Breast epithelium (tissue), 4 donors: Measurements from ENCODE around the gene FCHSD2. TPM values are rescaled to one million over a fixed set of nuclear protein-coding genes. Genes with fewer than 3 reads are reported as not detected.

Experiments used
- DNase-seq, 2 donors: peaks; one replicate each; pipeline ENCODE4 v3.0.0-alpha.2; 2019; ENCODE audit warnings: low spot score in 2 of 2
- H3K27ac ChIP-seq, 2 donors: fragments of 200-600 bp; sonication (generic) in 1 of 2; one replicate each; pipeline ENCODE4 v1.5.1; 2016 to 2019; ENCODE audit warnings: mild to moderate bottlenecking in 1 of 2
- H3K27me3 ChIP-seq, 2 donors: fragments of 200-600 bp; sonication (generic) in 1 of 2; one replicate each; pipeline versions ENCODE4 v1.5.1 to v1.6.0; 2017 to 2019; ENCODE audit warnings: control low read depth in 1 of 2, mild to moderate bottlenecking in 1 of 2
- H3K36me3 ChIP-seq: fragments of 200-600 bp; one replicate; pipeline ENCODE4 v1.5.1; 2019
- H3K4me1 ChIP-seq, 2 donors: fragments of 200-600 bp; sonication (generic); one replicate each; pipeline ENCODE4 v1.5.1; 2016 to 2019; ENCODE audit warnings: control low read depth in 1 of 2
- H3K4me3 ChIP-seq, 3 donors: fragments of 200-600 bp; sonication (generic); 1 replicate in 2 of 3; 2 replicates in 1 of 3; pipeline ENCODE4 v1.5.1; 2016 to 2019; ENCODE audit warnings: mild to moderate bottlenecking in 3 of 3, moderate library complexity in 2 of 3
- H3K9me3 ChIP-seq, 2 donors: fragments of 200-600 bp; sonication (generic) in 1 of 2; one replicate each; pipeline ENCODE4 v1.5.1; 2016 to 2019; ENCODE audit warnings: control low read depth in 1 of 2
- CTCF ChIP-seq, 3 donors: fragments of 450-650 bp; IDR thresholded peaks; one replicate each; pipeline ENCODE4 v1.5.1; 2016 to 2017; ENCODE audit warnings: antibody characterized with exemption in 3 of 3, mild to moderate bottlenecking in 3 of 3, moderate library complexity in 3 of 3
- POLR2A ChIP-seq: fragments of 450-650 bp; IDR thresholded peaks from one replicate; pipeline ENCODE4 v1.6.1; 2016; ENCODE audit warnings: antibody characterized with exemption, mild to moderate bottlenecking, moderate library complexity
- POLR2AphosphoS5 ChIP-seq, 3 donors: sonication (generic); formaldehyde crosslinking; IDR thresholded peaks; one replicate each; pipeline ENCODE4 v1.6.1; 2017; ENCODE audit warnings: antibody characterized with exemption in 3 of 3
- intact Hi-C: fragments of 100-400 bp; cut with DNase I; formaldehyde crosslinking; loops from one replicate; pipeline ENCODE4 v1.15.1; 2023; ENCODE audit warnings: low total_unique reads
- total RNA-seq, 3 donors: library from RNA; depleted of rRNA; stranded (reverse); fragments of >200 nt; gene quantifications; one replicate each; pipeline ENCODE4 v1.1.0, GENCODE V29; 2016

The FCHSD2 gene
- total RNA-seq, 3 donors from 2014 or later: 15.5 to 23.4 (median 19.0) TPM

GRCh38 chr11:72969894-72970335 lies 172.2 kb downstream of the FCHSD2 start:
- Histone ChIP-seq H3K36me3 (no peaks in the 10 kb centered on the region), H3K27ac (no peak overlapping the region), H3K4me1 (no peaks in the 10 kb centered on the region), H3K27me3 (no peaks in the 10 kb centered on the region), H3K9me3 (no peaks in the 10 kb centered on the region), H3K4me3 (no peak overlapping the region)
- TF ChIP-seq POLR2A (no peak), POLR2AphosphoS5 (IDR thresholded peaks at IDR 0.05) (no peak)
- intact Hi-C loops: no loop called here
- no peak for DNase-seq

DNA sequence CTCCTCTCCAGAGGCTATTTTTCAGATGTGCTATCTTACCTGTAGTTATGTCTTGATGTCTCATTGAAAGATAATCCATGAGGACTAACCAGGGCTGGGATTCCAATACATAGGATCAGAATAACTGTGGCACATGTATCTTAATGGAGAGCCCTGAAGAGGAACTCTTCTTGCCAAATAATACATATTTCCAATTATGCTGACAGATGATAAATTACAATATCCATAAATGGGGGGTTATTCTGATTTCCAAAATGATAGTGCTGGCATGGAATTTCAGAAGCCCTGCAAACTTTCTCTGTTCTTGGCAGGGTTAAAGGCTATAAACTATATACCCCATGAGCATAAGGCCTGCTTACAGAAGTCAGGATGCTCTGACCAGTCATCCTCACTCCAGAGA lies 173.7 kb downstream of the FCHSD2 start:
- H3K9me3 ChIP-seq: no peaks in the 10 kb centered on the region
- intact Hi-C loops: no loop called here
- H3K27ac ChIP-seq: no peak overlapping the region
- DNase-seq: no peak
- no peak for TF ChIP-seq CTCF (IDR thresholded peaks at IDR 0.05)
- TF ChIP-seq POLR2AphosphoS5 (IDR thresholded peaks at IDR 0.05): no peak
- TF ChIP-seq POLR2A: no peak
- no peaks in the 10 kb centered on the region for H3K4me1 ChIP-seq
- H3K27me3 ChIP-seq: no peaks in the 10 kb centered on the region
- H3K4me3 ChIP-seq: no peak overlapping the region
- no peaks in the 10 kb centered on the region for H3K36me3 ChIP-seq

GRCh38 chr11:72965672-72966071 lies 176.4 kb downstream of the FCHSD2 start:
- H3K27me3 ChIP-seq: no peaks in the 10 kb centered on the region
- H3K36me3 ChIP-seq: no peaks in the 10 kb centered on the region
- no peak overlapping the region for H3K4me3 ChIP-seq
- TF ChIP-seq POLR2A: no peak
- no peak for TF ChIP-seq POLR2AphosphoS5 (IDR thresholded peaks at IDR 0.05)
- TF ChIP-seq CTCF (IDR thresholded peaks at IDR 0.05): no peak
- no peak for DNase-seq
- H3K27ac ChIP-seq: no peak overlapping the region
- no peaks in the 10 kb centered on the region for H3K9me3 ChIP-seq
- intact Hi-C loops: no loop called here
- H3K4me1 ChIP-seq: no peaks in the 10 kb centered on the region

DNA sequence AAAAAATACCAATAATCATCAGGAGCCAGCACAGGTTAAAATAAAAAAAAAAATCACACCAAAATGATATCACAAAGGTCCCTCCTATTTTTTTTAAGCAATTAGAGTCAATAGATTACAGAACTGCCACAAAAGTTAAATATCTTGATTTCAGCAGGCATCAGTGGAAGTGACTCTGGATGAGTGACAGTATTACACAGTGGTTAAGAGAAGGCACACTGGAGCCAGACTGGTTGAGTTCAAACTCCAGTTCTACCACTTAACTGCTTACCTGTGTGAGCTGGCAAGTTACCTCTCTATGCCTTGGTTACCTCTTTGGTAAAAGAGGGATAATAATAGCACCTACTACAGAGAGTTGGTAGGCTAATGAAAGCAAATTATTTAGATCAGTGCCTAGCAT lies 179.4 kb downstream of the FCHSD2 start:
- no peaks in the 10 kb centered on the region for H3K9me3 ChIP-seq
- no peak for DNase-seq

DNA sequence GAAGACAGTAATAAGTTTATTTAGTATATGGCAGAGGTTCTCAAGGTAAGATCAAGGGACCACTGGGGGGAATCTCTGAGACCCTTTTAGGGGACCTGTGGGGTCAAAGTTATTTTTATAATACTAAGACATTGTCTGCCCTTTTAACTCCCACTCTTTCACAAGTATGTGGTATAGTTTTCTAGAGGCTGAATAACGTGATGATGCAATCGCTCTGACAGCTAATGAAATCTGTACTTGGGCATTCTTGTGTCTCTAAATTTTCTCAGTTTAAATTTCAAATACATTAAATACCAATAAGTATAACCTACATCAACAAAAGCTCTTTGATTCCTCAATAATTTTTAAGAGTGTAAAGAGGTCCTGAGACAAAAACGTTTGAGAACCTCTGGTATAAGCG lies 180.0 kb downstream of the FCHSD2 start:
- no peaks in the 10 kb centered on the region for H3K4me1 ChIP-seq
- no peak overlapping the region for H3K4me3 ChIP-seq
- DNase-seq: no peak
- no peaks in the 10 kb centered on the region for H3K27me3 ChIP-seq
- no peaks in the 10 kb centered on the region for H3K9me3 ChIP-seq
- H3K36me3 ChIP-seq: no peaks in the 10 kb centered on the region
- intact Hi-C loops: no loop called here
- no peak for TF ChIP-seq POLR2AphosphoS5 (IDR thresholded peaks at IDR 0.05)
- no peak for TF ChIP-seq CTCF (IDR thresholded peaks at IDR 0.05)
- TF ChIP-seq POLR2A: no peak
- H3K27ac ChIP-seq: no peak overlapping the region

More for the DNA sequence above, 179.4 kb downstream of the FCHSD2 start:
- H3K36me3 ChIP-seq: no peaks in the 10 kb centered on the region
- TF ChIP-seq POLR2AphosphoS5 (IDR thresholded peaks at IDR 0.05): no peak
- no peak for TF ChIP-seq CTCF (IDR thresholded peaks at IDR 0.05)
- no peak for TF ChIP-seq POLR2A
- intact Hi-C loops: no loop called here
- H3K4me3 ChIP-seq: no peak overlapping the region
- H3K4me1 ChIP-seq: no peaks in the 10 kb centered on the region
- no peak overlapping the region for H3K27ac ChIP-seq
- no peaks in the 10 kb centered on the region for H3K27me3 ChIP-seq
